HG02623 (cell line): ENCODE measurements around the gene CTAGE1.
"Not testable (repeated sequence)": the region's sequence is repeated elsewhere in the genome, so short reads cannot be mapped to it uniquely, and the experiment has no call there.

Experiments used
- ATAC-seq: cut with Tn5 transposase; IDR thresholded peaks from one replicate; pipeline ENCODE4 v1.9.1; 2021; ENCODE audit warnings: moderate library complexity; ENCODE audit not compliant: unreplicated experiment

Gene CTAGE1, protein sequence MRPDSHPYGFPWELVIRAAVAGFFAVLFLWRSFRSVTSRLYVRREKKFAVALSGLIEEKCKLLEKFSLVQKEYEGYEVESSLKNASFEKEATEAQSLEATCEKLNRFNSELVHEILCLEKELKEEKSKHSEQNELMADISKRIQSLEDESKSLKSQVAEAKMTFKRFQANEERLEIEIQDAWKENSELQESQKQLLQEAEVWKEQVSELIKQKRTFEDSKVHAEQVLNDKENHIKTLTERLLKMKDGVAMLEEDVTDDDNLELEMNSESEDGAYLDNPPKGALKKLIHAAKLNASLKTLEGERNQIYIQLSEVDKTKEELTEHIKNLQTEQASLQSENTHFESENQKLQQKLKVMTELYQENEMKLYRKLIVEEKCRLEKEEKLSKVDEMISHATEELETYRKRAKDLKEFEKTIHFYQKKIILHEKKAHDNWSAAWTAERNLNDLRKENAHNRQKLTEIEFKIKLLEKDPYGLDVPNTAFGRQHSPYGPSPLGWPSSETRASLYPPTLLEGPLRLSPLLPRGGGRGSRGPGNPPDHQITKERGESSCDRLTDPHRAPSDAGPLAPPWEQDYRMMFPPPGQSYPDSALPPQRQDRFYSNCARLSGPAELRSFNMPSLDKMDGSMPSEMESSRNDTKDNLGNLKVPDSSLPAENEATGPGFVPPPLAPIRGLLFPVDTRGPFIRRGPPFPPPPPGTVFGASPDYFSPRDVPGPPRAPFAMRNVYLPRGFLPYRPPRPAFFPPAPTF

GRCh38 chr18:22417496-22418188 lies at the start of gene CTAGE1:
CTAGE1 (minus strand) TSS chr18:22417915; CDS start chr18:22417811, 104 bp downstream.
- ATAC-seq, result no peak

GRCh38 chr18:22466608-22467395 lies 49.1 kb upstream of the CTAGE1 start:
- no peak for ATAC-seq

DNA sequence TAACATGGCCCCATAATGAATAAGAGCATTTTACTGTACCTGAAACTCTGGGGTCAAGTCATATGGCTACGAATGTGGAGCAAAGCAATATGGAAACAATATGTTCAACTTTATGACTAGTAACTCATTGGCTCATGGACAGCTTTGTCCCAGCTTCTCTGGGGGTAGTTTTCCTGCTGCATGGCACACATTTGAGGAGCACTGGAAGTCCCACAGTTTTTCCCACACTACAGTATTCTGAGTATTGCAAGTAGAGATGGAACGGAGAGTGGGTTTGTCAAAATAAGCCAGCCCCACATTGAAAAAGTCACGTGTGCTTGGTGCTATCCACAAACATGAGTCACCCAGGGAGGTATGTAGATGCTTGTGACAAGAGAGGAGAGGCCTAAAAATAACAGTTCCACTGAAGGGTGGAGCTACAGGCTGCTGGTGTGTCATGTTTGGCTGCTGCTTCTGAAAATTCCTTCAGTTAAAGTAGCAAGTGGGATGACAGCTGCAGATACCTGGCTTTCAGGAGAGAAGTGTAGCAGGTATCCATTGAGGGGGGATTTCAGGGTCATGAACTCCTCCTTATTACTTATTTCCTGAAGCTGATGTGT lies 48.2 kb upstream of the CTAGE1 start:
- ATAC-seq, result no peak

DNA sequence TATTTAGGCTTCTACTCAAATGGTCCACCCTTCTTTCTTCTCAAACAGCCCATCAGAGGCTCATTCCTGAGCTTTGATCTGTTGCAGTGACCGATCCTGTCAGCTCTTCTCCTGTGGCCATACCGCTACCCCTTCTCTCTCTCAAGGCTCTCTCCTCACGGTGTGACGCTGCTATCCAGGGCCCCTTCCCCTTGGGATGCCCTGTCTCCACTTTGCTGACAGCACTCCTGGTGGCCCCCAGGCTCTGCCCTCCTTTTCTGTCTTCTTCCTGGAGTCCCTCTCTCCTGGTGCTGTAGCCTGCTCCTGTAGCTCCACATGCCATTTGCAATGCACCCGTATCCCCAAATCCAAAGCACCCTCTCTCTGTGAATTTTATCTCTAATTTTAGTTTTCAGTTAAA lies 45.4 kb upstream of the CTAGE1 start:
- ATAC-seq, result no peak

DNA sequence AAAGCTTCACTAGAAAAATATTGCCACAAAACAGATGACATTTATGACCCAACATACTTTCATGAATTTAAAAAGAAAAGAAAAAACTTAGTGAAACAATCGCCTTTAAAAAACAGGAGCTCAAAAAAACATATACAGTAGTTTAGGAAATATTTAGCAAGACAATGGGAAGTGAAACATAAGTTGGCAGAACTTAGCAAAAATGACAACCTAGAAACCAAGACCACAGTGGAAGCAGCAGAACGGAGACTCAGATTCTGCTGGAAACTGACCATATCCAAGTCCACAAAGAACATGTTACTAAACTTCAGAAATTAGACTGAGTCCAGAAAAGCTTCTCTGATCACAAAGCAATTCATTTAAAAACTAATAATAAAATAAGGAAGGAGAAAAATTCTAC lies 41.8 kb upstream of the CTAGE1 start:
- ATAC-seq, result no peak

GRCh38 chr18:22457524-22457923 lies 39.8 kb upstream of the CTAGE1 start:
- no peak for ATAC-seq

GRCh38 chr18:22456547-22456946 lies 38.8 kb upstream of the CTAGE1 start:
- ATAC-seq, result no peak

DNA sequence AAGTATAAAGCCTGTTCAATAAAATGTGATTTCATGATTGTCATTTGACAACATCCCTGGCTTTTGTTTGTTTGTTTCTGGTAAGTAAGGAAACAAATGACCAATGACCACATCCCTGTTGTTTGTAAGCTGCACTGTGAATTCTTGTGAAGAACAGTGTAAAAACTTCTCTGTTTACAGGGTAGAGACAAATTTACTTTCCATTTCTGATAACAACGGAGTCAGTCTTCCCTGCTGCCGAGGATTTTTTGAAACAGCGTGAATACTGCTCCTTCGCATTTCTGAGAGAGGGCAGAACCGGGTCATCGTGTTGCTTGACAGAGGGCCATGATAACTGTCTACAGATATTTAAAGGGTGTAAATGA lies 38.4 kb upstream of the CTAGE1 start:
- ATAC-seq, result no peak

DNA sequence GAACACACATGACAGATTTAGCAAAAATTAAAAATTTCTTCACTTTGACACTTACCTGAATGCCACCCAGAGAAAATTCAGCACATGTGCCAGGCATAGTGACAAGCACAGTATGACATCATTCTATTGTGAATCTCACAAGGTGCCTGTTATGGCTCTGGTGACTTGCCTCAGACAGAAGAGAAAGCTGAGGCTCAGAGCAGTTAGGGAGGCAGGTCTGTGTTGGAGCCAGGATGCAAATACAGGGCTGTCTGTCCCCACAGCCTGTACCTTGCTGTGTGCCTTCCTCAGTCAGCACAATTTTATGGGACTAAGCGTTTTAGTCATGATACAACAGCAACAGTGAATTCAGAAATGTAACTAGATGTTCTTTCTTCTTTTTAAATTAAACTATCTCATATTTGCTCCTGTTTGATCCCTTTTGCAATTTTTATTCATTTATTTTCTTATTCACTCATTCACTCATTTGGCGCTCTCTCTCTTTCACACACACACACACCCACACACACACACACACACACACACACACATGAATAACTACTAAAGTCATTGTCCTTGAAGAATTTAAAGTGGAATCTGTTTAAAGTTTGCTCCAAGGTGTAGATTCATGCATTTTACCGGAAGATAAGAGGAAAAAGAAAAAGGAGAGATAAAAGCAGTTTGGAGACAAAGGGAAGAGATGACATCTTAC lies 37.9 kb upstream of the CTAGE1 start:
- no peak for ATAC-seq

DNA sequence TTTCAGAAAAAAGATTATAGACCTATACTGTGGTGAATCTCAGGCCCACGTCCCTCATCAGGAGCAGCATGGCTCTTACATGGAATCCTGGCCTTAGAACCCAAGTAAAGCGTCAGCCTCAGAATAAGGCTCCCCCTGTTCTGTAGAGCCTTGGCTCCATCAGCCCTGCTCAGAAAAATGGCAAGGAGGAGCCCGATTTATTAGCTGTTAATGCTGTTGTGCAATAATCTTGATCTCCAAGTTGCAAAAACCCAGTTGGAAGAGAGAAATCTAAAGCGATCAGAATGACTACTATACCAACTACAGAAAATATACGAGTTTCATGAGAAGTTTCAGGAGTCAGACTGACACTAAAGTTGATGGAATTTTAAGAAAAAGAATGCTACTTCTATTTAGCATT lies 35.6 kb upstream of the CTAGE1 start:
- ATAC-seq, result no peak

- ATAC-seq, result no peak
Measured at GRCh38 chr18:22452226-22452668, 34.5 kb upstream of the CTAGE1 start.

GRCh38 chr18:22451796-22452195 lies 34.1 kb upstream of the CTAGE1 start:
- ATAC-seq, result no peak

GRCh38 chr18:22450766-22451165 lies 33.1 kb upstream of the CTAGE1 start:
- ATAC-seq, result not testable (repeated sequence)

DNA sequence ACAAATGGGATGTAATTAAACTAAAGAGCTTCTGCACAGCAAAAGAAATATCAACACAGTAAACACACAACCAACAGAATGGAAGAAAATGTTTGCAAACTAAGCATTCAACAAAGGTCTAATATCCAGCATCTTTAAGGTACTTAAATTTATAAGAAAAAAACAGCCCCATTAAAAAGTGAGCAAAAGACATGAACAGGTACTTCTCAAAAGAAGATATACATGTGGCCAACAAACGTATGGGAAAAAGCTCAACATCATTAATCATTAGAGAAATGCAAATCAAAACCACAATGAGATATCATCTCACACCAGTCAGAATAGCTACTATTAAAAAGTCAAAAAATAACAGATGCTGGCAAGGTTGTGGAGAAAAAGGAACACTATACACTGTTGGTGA lies 32.6 kb upstream of the CTAGE1 start:
- ATAC-seq, result not testable (repeated sequence)

- ATAC-seq, result not testable (repeated sequence)
Measured at GRCh38 chr18:22449753-22450152, 32.0 kb upstream of the CTAGE1 start.

GRCh38 chr18:22448238-22448637 lies 30.5 kb upstream of the CTAGE1 start:
- ATAC-seq, result no peak

GRCh38 chr18:22447792-22448191 lies 30.1 kb upstream of the CTAGE1 start:
- ATAC-seq, result no peak

- no peak for ATAC-seq
Measured at GRCh38 chr18:22446911-22447310, 29.2 kb upstream of the CTAGE1 start.

DNA sequence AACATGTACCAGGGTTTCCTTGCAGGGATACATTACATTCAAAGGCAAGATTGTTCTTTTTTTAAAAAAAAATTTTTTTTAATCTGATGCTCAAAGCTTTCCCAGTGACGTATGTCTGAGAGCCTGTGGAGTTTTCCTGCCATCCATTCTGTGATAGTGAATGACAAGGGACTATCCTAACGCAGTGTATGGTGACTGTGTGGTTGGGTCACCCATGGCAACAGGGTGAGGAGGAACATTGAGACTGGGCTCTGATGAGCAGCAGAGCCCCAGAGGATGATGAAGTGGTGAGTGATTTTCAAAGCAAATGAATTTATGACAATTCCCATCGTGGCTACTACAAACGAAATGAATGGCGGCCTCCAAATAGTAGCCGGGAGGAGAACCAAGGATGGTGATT lies 28.6 kb upstream of the CTAGE1 start:
- ATAC-seq, result no peak

- no peak for ATAC-seq
Measured at GRCh38 chr18:22441638-22442037, 23.9 kb upstream of the CTAGE1 start.
